ENCODE results near the gene SELE.

DNA sequence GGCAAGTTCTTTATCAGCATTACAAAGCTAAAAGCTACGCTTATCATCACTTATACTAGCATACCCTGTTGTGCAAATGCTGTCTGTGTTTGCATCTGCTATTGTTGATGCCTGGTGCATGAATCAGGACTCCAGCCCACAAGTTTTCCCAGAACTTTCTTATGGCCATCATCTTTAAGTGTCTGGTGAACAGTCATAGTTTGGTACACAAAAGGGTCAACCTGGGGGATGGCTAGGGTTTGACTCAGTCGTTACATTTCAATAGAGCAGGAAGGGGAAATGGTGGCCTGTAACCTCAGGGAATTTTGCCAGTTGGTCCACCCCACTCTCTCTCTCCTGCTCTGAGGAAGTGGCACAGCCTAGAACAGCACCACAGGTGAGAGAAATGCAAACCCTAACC is 57.9 kb downstream of the SELE start:
- TF ChIP-seq POLR2A (IDR thresholded peaks at IDR 0.05; ENCODE audit: low read depth, low read length) (no peak), TAF1 (IDR thresholded peaks at IDR 0.05; ENCODE audit: low read depth, low read length) (no peak)
